HG03097 (cell line): ENCODE data around the gene RPL32.
"Not testable (repeated sequence)": the region's sequence is repeated elsewhere in the genome, so short reads cannot be mapped to it uniquely, and the experiment has no call there.

Experiments
- ATAC-seq: cut with Tn5 transposase; IDR thresholded peaks from one replicate; pipeline ENCODE4 v1.9.1; 2021; ENCODE audit not compliant: unreplicated experiment, low FRiP score

Gene RPL32

GRCh38 chr3:12868039-12869034 is 27.0 kb upstream of the RPL32 start:
- ATAC-seq: peak; percentile 55

- no peak for ATAC-seq
These were observed 25.5 kb upstream of the RPL32 start for GRCh38 chr3:12866836-12867235.

GRCh38 chr3:12865271-12865670 is 23.9 kb upstream of the RPL32 start:
- no peak for ATAC-seq

GRCh38 chr3:12862387-12862786 is 21.0 kb upstream of the RPL32 start:
- ATAC-seq: no peak

- no peak for ATAC-seq
These were observed 20.2 kb upstream of the RPL32 start for GRCh38 chr3:12861611-12862010.

- ATAC-seq: no peak
These were observed 18.5 kb upstream of the RPL32 start for GRCh38 chr3:12859840-12860239.

GRCh38 chr3:12856626-12857025 is 15.3 kb upstream of the RPL32 start:
- ATAC-seq: no peak

- no peak for ATAC-seq
These were observed 13.2 kb upstream of the RPL32 start for GRCh38 chr3:12854565-12854964.

GRCh38 chr3:12853847-12854246 is 12.5 kb upstream of the RPL32 start:
- ATAC-seq: not testable (repeated sequence)

- no peak for ATAC-seq
These were observed 10.8 kb upstream of the RPL32 start for GRCh38 chr3:12852201-12852600.

- no peak for ATAC-seq
These were observed 4.4 kb upstream of the RPL32 start for GRCh38 chr3:12845811-12846210.

- no peak for ATAC-seq
These were observed 1.1 kb upstream of the RPL32 start for GRCh38 chr3:12842469-12842868.

GRCh38 chr3:12841970-12842328 is 584 bp upstream of the RPL32 start:
- no peak for ATAC-seq

- peak; percentile 19 for ATAC-seq
These were observed 695 bp downstream of the RPL32 start for GRCh38 chr3:12840591-12841148.

GRCh38 chr3:12840148-12840547 is 1.2 kb downstream of the RPL32 start:
- not testable (repeated sequence) for ATAC-seq

GRCh38 chr3:12839156-12839946 is 2.0 kb downstream of the RPL32 start:
- ATAC-seq: no peak

- ATAC-seq: no peak
These were observed 3.0 kb downstream of the RPL32 start for GRCh38 chr3:12838179-12838965.

- ATAC-seq: no peak
These were observed 3.9 kb downstream of the RPL32 start for GRCh38 chr3:12837295-12837986.

GRCh38 chr3:12835052-12835665 is 6.2 kb downstream of the RPL32 start:
- ATAC-seq: no peak
